ENCODE measurements around the gene LAGE3. TPM values are rescaled to one million over a fixed set of nuclear protein-coding genes. Genes with fewer than 3 reads are reported as not detected.

Gene LAGE3
- total and polyA plus RNA-seq, 10 donors: 11.8 to 27.7 (median 19.4) TPM

DNA sequence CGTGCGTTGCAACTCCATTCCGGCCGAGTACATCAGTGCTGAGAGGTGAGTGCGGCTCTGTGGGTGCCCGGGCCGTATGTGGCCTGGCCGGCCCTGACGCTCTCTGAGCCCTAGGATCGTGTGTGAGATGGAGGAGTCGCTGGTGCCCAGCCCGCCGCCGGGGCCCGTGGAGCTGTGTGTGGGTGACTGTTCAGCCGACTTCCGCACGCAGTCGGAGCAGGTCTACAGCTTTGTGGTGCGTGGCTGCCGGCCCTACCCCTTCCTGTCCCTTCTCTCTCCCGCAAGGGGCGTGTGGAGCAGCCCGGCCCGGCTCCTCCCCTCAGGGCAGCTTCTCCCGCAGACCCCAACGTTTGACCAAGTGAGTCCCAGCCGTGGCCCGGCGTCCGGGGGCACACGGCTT lies 13.0 kb downstream of the LAGE3 start:
- Histone ChIP-seq H3K4me3 (no peak overlapping the region), H3K27ac (no peak overlapping the region), H3K36me3 (peaks cover 0 to 100% (median 42%) of the 10 kb centered on the region in 6 donors), H3K4me1 (no peaks in the 10 kb centered on the region), H3K27me3 (replicated peaks in 1 of 7) (no peaks in the 10 kb centered on the region), H3K9me3 (no peaks in the 10 kb centered on the region)
- TF ChIP-seq, protein P1, sequence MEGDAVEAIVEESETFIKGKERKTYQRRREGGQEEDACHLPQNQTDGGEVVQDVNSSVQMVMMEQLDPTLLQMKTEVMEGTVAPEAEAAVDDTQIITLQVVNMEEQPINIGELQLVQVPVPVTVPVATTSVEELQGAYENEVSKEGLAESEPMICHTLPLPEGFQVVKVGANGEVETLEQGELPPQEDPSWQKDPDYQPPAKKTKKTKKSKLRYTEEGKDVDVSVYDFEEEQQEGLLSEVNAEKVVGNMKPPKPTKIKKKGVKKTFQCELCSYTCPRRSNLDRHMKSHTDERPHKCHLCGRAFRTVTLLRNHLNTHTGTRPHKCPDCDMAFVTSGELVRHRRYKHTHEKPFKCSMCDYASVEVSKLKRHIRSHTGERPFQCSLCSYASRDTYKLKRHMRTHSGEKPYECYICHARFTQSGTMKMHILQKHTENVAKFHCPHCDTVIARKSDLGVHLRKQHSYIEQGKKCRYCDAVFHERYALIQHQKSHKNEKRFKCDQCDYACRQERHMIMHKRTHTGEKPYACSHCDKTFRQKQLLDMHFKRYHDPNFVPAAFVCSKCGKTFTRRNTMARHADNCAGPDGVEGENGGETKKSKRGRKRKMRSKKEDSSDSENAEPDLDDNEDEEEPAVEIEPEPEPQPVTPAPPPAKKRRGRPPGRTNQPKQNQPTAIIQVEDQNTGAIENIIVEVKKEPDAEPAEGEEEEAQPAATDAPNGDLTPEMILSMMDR (IDR thresholded peaks at IDR 0.05 in 8 of 11, conservative IDR thresholded peaks at IDR 0.05 in 3 of 11): no peak
- TF ChIP-seq POLR2AphosphoS5 (IDR thresholded peaks at IDR 0.05): no peak
- no peak for DNase-seq
- intact Hi-C loops (cut with DNase I; ENCODE audit: low total_unique reads): no loop called here
- 94 to 97% (median 94%) methylated on average over 21 to 32 of the region's 32 CpGs; no CpG with 5 or more reads in 2 of the 5 donors for WGBS, 5 donors

DNA sequence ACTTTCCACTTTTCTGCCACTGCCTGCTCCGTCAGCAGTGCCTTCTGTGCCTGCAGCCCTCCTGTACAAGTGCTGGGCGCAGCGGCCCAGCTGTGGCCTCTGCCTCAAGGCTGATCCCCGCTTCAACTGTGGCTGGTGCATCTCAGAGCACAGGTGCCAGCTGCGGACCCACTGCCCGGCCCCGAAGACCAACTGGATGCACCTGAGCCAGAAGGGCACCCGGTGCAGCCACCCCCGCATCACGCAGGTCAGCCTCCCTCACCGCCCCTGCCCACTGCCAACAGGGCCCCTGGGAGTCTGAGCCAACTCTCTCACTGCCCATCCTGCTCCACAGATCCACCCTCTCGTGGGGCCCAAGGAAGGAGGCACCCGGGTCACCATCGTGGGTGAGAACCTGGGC lies 13.5 kb downstream of the LAGE3 start:
- Histone ChIP-seq H3K4me1 (no peaks in the 10 kb centered on the region), H3K36me3 (peaks cover 0 to 100% (median 40%) of the 10 kb centered on the region in 6 donors), H3K27me3 (replicated peaks in 1 of 7) (no peaks in the 10 kb centered on the region), H3K4me3 (no peak overlapping the region), H3K9me3 (no peaks in the 10 kb centered on the region), H3K27ac (no peak overlapping the region)
- TF ChIP-seq POLR2A (IDR thresholded peaks at IDR 0.05): no peak
- TF ChIP-seq, protein P1 (IDR thresholded peaks at IDR 0.05 in 8 of 11, conservative IDR thresholded peaks at IDR 0.05 in 3 of 11): no peak
- TF ChIP-seq POLR2AphosphoS5 (IDR thresholded peaks at IDR 0.05): no peak
- intact Hi-C loops (cut with DNase I; ENCODE audit: low total_unique reads): no loop called here
- DNase-seq: no peak
- 88 to 96% (median 93%) methylated on average over 5 to 14 of the region's 14 CpGs for WGBS, 5 donors

DNA sequence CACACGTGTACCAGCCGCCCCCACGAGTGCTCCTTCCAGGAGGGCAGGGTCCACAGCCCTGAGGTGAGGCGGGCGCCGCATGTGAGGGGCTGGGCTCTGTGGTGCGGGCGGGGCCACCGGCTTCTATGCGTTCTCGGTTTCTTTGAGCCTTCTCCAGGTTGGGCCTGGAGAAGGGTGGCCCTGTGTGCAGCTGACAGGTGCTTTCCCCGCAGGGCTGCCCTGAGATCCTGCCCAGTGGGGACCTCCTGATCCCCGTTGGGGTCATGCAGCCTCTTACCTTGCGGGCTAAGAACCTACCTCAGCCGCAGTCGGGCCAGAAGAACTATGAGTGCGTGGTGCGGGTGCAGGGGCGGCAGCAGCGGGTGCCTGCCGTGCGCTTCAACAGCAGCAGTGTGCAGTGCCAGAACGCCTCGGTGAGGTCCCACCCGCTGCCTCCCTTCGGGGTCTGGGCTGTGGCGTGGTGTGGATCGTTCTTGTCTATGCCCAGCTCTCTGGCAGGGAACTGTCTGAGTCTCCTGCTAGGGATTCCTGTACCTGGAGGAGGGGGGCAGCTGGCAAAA lies 14.2 kb downstream of the LAGE3 start:
- no peak overlapping the region for H3K27ac ChIP-seq
- H3K36me3 ChIP-seq: peaks cover 0 to 99% (median 35%) of the 10 kb centered on the region in 6 donors
- DNase-seq: no peak
- no peak for TF ChIP-seq POLR2A (IDR thresholded peaks at IDR 0.05)
- TF ChIP-seq, protein P1 (IDR thresholded peaks at IDR 0.05 in 8 of 11, conservative IDR thresholded peaks at IDR 0.05 in 3 of 11): no peak
- no peak for TF ChIP-seq POLR2AphosphoS5 (IDR thresholded peaks at IDR 0.05)
- 91 to 96% (median 95%) methylated on average over 25 to 28 of the region's 28 CpGs; no CpG with 5 or more reads in 1 of the 5 donors for WGBS, 5 donors
- H3K4me3 ChIP-seq: no peak overlapping the region
- intact Hi-C loops (cut with DNase I; ENCODE audit: low total_unique reads): no loop called here
- peaks cover 0 to 4% (median under 1%) of the 10 kb centered on the region in 6 donors for H3K4me1 ChIP-seq
- H3K27me3 ChIP-seq (replicated peaks in 1 of 7): no peaks in the 10 kb centered on the region
- no peaks in the 10 kb centered on the region for H3K9me3 ChIP-seq

DNA sequence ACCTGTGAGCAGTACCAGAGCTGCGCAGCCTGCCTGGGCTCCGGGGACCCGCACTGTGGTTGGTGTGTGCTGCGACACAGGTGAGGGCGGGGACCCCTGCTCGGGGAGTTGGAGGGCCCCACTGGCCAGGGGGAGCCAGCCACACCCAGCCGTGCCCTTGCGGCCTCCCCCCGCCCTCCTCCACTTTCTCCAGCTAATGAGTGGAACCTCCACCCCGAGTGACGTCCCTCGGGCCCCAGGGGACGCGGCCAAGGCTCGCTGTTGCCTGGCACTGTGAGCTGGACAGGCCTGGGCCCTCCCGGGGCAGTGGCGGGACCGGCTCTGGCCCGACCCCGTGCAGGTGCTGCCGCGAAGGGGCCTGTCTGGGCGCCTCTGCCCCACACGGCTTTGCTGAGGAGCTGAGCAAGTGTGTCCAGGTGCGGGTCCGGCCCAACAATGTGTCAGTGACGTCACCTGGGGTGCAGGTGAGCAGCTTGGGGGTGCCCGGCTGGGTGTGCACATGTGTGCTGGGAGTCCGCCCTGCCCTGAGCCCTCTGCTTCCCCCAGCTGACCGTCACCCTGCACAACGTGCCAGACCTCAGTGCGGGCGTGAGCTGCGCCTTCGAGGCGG lies 15.4 kb downstream of the LAGE3 start:
- H3K27ac ChIP-seq: no peak overlapping the region
- WGBS, 5 donors: 92 to 95% (median 94%) methylated on average over 7 to 36 of the region's 36 CpGs
- intact Hi-C loops (cut with DNase I; ENCODE audit: low total_unique reads): no loop called here
- H3K4me1 ChIP-seq: peaks cover 0 to 16% (median 9%) of the 10 kb centered on the region in 6 donors
- no peaks in the 10 kb centered on the region for H3K9me3 ChIP-seq
- no peak for TF ChIP-seq POLR2A (IDR thresholded peaks at IDR 0.05)
- TF ChIP-seq POLR2AphosphoS5 (IDR thresholded peaks at IDR 0.05): no peak
- TF ChIP-seq, protein P1 (IDR thresholded peaks at IDR 0.05 in 8 of 11, conservative IDR thresholded peaks at IDR 0.05 in 3 of 11): no peak
- H3K4me3 ChIP-seq: no peak overlapping the region
- no peak for DNase-seq
- H3K27me3 ChIP-seq (replicated peaks in 1 of 7): peaks cover 0 to under 1% (median 0%) of the 10 kb centered on the region in 7 donors
- peaks cover 0 to 87% (median 27%) of the 10 kb centered on the region in 6 donors for H3K36me3 ChIP-seq

Measured in spleen (tissue), 11 donors.